Lower leg skin (tissue), 3 donors: ENCODE measurements around the gene WWTR1.

Experiments used
- CTCF ChIP-seq, 3 donors: fragments of 450-650 bp; IDR thresholded peaks; one replicate each; pipeline ENCODE4 v1.5.1; 2016; ENCODE audit warnings: antibody characterized with exemption in 3 of 3, mild to moderate bottlenecking in 3 of 3, moderate library complexity in 2 of 3
- POLR2A ChIP-seq, 2 donors: fragments of 450-650 bp; IDR thresholded peaks; one replicate each; pipeline ENCODE4 v1.6.1; 2016 to 2017; ENCODE audit warnings: antibody characterized with exemption in 2 of 2, mild to moderate bottlenecking in 1 of 2, moderate library complexity in 1 of 2

GRCh38 chr3:149566292-149566975, 91.4 kb downstream of the WWTR1 start:
- TF ChIP-seq POLR2A (IDR thresholded peaks at IDR 0.05) (no peak), CTCF (IDR thresholded peaks at IDR 0.05) (no peak)
